C4-2B (cell line): ENCODE results near the gene ADAM33.

Source experiments
- CTCF ChIP-seq: fragments of 450-650 bp; conservative IDR thresholded peaks from 2 replicates; pipeline ENCODE4 v1.5.1; 2017; ENCODE audit warnings: mild to moderate bottlenecking
- ZFX ChIP-seq: fragments of 450-650 bp; IDR thresholded peaks from 2 replicates; pipeline ENCODE4 v1.6.1; 2017

GRCh38 chr20:3648951-3649350, 32.9 kb downstream of the ADAM33 start:
- no peak for TF ChIP-seq CTCF
- no peak for TF ChIP-seq ZFX
